HG02623 (cell line): ENCODE results near the gene MUCL3.
"Not testable (repeated sequence)": the region's sequence is repeated elsewhere in the genome, so short reads cannot be mapped to it uniquely, and the experiment has no call there.

Experiments used
- ATAC-seq: cut with Tn5 transposase; IDR thresholded peaks from one replicate; pipeline ENCODE4 v1.9.1; 2021; ENCODE audit warnings: moderate library complexity; ENCODE audit not compliant: unreplicated experiment

The MUCL3 gene

DNA sequence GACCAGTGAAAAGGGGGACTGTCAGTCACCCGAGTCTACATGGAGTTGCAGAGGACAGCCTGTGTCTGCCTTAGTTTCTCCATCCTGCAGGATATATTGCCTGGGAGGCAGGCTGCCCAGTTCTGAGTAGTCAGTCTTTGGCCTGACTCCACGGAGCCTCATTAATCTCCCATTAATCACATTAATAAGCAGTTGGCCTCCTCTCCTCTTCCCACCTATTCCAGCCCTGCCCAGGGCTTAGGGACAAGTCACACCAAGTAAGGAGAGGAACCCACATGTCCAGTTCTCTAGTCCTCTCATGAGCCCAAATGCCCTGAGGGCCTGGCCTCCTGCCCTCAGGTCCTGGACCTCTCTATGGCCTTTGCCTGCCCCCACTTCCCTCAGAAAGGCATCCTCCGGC is 1.3 kb upstream of the MUCL3 start:
- ATAC-seq, result no peak

DNA sequence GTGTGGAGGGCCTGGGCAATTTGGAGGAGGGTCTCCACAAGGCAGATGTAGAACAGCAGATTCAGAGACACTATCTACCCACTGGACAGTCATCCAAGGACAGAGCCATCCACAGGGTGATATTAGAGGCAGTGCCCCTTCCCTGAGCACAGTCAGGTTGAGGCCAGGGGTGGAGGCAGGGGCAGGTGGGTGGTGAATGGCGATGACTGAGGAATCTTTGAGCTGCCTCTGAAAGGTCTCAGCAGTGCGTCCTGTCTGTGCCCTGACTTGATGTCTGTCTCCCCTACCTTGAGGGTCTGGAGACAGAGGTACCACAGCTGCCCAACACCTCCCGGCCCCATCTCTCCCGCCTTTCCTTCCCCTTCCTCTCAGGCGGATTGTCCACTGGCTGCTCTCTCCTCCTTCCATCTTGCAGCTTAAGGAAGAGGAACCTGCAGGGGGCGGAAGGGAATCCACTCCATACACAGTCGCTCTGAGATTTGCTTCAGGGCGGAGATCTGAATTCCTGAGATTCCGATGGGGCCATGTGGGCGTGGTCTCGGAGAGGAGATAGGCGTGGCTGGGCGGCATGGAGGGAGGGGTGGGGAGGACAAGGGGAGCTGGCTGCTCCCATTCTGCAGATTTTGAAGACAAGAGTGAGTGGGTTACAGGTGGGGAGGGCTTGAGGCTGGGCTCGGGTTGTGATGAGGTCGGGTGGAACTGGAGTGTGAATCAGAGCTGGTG is 1.7 kb downstream of the MUCL3 start:
- no peak for ATAC-seq

DNA sequence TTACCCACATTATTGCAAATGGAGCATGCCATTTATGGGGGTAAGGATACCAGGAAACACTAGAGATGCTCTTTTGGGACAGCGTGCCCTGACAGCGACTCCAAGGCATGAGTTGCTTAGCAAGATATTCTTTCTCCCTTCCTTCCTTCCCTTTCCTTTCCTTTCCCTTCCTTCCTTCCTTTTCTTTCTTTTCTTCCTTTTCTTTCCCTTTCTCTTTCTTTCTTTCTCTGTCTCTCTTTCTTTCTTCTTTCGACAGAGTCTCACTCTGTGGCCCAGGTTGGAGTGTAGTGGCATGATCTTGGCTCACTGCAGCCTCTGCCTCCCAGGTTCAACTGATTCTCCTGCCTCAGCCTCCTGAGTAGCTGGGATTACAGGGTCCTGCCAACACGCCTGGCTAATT is 3.3 kb downstream of the MUCL3 start:
- no peak for ATAC-seq

DNA sequence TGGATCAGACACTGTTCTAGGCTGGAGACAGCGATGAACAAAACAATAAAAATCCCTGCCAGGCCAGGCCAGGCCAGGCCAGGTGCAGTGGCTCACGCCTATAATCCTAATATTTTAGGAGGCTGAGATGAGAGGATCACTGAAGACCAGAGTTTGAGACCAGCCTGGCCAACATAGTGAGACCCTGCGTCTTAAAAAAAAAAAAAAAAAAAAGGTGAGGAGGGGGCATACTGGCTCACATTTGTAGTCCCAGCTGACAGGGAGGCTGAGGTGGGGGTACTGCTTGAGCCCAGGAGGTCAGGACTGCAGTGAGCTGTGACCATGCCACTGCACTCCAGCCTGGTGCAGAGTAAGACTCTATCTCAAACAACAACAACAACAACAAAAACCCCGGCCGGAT is 4.5 kb downstream of the MUCL3 start:
- ATAC-seq, result no peak

DNA sequence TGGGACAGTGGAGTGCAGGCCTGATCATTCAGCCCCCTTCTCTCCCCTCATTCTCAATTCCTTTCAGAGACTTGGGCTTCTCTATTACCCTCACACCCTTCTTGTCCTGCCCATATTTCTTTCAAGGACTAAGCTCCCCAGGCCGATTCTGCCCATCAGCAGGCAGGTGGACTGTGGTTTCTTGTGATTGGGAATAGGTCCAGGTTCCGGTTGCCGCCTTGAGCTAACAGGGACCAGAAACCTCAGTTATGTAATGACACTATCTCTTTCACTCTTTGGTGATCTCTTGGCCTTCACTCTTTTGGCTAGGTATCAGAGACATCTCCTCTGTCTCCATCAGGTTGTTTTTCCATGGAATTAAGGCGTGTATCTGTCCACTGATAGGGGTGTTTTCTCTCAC is 6.5 kb downstream of the MUCL3 start:
- ATAC-seq, result no peak

DNA sequence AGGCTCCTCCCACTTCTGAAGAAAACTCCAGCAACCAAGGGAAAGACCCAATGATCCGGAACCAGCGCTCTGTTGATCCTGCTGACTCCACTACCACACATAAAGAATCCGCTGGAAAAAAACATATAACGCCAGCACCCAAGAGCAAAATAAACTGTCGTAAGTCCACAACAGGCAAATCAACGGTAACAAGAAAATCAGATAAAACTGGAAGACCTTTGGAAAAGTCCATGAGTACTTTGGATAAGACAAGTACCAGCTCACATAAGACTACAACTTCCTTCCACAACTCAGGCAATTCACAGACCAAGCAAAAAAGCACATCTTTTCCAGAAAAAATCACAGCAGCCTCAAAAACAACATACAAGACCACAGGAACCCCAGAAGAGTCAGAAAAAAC is 8.0 kb downstream of the MUCL3 start:
- ATAC-seq, result no peak

DNA sequence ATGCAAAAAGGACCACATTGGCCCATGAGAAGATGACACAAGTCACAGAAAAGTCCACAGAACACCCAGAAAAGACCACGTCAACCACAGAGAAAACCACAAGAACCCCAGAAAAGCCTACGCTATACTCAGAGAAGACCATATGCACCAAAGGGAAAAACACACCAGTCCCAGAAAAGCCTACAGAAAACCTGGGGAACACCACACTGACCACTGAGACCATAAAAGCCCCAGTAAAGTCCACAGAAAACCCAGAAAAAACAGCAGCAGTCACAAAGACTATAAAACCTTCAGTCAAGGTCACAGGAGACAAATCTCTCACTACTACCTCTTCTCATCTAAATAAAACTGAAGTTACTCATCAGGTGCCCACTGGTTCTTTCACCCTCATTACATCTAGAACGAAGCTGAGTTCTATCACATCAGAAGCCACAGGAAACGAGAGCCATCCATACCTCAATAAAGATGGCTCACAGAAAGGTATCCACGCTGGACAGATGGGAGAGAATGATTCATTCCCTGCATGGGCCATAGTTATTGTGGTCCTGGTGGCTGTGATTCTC is 11.2 kb downstream of the MUCL3 start:
- ATAC-seq, result no peak

DNA sequence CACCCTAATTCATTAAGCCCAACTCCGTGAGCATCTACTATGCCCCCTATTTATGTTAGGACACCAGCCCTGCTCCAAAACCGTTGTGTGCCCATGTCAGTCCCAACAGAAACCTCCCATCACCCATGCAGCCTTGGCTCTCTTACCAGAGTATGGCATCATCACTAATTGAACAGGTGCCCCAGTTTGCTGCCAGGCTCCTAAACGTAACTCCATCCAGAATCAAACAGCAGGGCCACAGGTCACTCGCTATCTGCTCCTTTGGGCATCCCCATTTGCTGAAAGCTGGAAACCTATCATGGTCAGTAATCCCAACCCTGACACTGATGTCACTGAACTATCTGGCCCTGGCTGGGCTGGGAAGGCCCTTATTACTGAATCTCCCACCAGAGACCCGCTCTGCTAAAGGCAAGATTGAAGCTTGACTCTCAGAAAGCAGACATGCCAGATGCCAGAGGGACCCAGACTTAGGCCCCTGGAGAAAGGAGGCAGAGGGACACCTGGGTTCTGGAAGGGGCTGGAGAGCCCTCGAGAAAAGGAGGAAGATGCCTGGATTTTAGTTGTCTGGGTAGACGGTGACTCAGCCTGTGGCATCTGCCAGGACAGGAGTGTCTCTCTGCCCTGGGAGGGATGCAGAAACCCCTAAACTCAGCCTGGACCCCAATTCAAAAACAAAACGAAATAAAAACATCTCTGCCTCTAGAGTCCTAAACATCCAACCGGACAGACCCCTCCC is 14.0 kb downstream of the MUCL3 start:
- ATAC-seq, result no peak

DNA sequence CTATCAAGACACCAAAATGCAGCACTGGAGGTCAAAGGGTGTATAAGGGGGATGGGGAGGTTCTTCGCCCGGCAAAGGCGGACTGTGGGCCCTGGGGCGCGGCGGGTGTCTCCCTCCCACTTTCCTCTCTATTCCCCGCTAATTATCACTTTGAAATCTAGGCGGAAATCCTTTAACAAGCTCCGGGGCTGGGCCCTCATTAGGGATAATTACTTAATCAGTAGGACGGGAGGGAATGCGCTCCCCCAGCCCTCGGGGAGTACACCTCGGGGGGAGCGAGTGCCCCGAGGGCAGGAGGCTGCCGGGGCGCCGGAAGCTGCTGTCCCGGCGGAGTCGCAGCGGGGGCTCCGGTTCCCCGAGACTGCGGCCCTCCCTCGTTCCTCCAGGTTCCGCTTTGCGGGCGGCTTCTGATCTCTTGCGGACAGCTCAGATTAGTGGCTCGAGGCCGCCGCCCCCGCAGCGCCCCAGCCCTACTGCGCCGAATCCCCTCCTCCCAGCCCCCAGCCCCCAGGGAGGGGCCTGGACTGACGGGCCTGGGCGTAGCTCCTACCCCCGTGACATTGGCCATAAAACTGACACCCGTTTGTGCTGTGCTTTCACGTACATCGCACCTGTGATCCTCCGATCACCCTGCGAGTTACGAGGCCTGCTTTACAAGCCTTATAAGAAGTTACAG is 14.7 kb downstream of the MUCL3 start:
- no peak for ATAC-seq

DNA sequence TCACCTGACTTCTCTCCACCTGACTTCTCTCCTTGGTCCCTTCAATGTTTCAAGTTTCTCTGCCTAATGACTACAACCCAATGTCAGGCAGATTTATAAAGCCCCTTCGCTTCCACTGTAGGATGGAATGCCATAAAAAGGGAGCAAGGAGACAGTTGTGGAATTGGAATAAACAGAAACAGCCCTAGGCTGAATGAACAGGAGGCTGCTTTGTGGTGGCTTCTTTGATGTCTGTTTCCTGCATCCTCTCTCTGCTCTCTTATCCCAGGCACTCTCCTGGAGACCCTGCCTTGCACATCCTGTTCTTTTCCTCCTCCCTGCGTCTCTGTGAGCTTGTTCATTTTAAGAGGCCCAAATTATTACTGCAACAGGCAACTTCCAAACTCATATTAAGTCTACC is 16.9 kb downstream of the MUCL3 start:
- ATAC-seq, result no peak

DNA sequence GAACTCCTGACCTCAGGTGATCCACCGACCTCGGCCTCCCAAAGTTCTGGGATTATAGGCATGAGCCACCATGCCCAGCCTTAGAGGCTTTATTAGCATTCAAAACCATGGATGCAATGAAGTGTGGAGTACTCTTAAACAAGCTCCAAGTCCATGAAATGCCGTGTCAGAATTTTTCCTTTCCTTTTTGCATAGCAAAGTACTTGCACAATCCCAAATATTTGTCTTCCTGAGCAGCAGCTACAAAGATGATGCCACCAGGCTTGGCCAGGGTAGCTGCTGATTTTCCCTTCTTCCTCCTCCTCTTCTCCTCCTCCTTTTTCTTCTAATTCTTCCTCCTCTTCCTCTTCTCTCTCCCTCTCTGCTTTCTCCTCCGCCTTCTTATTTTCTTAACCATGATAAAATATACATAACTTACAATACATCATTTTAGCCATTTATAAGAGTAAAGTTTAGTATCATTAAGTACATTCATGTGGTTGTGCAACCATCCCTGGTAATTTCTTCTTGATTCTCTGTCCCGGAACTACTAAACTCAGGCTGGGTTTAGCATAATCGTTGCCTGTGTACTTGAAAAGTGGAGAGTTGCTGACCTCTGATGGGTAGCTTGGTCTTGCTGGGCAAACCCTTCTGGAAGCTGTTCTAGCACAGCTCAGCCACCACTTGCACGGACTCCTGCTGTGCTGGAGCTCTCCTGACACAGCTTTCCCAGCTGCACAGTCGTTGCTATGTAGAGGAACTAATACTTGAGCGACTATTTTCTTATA is 20.3 kb downstream of the MUCL3 start:
- ATAC-seq, result no peak

DNA sequence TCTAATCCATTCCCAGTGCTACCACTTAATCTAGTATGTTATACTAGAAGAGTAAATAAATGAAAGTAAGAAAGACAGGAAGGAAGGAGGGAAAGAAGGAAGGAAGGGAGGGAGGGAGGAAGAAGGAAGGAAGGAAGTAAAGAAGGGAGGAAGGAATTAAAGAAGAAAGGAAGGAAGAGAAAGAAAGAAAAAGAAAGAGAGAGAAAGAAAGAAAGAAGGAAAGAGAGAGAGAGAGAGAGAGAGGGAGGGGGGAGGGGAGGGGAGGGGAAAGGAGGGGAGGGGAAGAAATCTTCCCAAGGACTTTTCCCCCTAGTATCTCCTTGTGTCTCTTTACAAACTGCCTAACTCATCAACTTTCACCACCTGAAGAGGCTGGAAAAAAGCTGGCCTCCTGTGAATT is 21.9 kb downstream of the MUCL3 start:
- ATAC-seq, result no peak

DNA sequence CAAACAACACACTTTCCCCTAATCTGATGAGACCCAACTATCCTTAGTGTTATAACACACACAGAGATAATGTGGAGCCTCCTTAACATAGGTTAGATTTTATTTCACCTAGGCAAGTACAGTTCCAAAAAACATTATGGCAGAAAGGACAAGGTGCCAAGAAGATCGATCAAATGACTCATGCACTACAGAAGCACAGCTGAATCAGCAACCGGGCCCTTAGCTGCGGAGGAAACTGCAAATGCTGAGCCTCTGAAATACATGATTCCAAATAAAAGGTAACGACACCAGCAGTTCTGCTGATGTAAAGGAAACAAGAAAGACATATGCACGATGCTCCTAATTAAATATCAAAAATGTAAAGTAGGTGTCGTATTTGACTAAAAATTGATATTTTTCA is 22.9 kb downstream of the MUCL3 start:
- ATAC-seq, result no peak

DNA sequence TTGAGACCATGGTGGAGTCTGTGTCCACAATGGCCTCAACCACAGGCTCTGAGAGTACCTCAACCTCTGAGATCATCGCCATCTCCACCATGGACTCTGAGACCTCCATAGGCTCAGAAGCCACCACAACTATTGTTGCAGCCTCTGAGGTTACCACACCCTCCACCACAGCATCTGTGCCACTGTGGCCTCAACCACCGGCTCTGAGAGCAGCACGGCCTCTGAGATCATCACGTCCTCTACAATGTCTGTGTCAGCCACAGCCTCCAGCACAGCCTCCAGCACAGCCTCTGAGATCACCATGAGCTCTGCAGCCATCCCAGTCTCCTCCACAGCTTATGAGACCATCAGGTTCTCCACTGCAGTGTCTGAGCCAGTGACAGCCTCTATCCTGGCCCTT is 23.3 kb downstream of the MUCL3 start:
- no peak for ATAC-seq

DNA sequence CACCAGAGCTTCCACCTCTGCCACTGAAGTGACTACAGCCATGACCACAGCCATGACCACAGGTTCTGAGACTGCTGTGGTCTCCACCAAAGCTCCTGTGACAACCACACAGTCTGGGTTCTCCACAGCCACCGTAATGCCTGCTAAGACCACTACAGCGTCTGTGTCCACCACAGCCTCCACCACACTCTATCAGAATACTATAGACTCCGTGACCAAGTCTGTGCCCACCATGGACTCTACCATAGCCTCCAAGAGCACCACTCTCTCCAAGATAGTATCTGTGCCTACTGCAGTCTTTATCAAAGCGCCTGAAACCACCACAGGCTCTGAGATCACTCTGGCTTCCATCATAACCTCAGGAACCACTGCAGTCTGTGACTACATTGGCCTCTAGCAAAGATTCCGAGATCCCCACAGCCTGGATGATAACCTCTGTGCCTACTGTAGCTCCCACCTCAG is 24.4 kb downstream of the MUCL3 start:
- no peak for ATAC-seq

DNA sequence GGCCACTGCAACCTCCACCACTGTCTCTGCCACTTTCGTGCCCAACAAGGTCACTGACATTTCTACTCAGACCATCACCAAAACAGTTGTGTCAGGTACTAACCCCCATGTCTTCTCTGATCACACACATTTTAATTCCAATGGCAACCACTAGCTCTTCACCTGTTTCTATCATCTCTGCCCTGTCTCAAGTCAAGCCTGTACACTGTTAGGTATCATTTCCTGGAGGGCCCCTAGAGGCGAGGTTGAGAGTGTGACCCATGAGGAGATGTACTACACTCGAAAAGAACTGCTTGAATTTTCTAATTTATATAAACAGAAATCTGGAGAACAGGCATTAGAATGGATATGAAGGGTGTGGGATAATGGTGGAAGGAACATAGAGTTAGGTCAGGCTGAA is 25.4 kb downstream of the MUCL3 start:
- ATAC-seq, result no peak

DNA sequence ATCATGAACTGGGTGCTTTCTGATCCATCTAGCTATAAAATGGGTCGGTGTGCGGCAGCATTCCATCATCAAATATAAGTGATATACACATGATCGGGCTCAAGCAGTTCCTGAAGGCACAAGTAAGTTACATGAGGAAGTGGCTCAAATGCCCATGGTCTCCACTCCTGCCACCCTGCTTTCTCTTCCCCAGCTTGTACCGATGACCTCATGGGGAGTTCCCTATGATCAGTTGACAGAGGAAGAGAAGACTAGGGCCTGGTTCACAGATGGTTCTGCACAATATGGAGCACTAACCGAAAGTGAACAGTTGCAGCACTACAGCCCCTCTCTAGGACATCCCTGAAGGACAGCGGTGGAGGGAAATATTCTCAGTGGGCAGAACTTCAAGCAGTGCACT is 28.4 kb downstream of the MUCL3 start:
- not testable (repeated sequence) for ATAC-seq

DNA sequence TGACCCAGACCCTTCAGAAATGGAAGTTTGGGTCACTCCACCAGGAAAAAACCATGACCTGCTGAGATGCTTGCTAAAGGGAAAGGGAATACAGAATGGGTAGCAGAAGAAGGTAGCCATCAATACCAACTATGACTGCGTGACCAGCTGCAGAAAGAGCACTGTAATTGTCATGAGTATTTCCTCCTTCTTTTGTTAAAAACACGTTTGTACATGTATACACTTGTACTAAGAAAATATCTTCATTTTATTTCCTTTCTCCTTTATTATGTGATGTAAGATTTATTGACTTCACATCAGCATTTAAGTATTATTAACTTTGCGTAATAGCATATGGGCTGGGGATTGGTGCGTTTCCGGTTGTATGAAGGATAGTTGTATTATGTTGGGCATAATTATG is 30.2 kb downstream of the MUCL3 start:
- no peak for ATAC-seq

DNA sequence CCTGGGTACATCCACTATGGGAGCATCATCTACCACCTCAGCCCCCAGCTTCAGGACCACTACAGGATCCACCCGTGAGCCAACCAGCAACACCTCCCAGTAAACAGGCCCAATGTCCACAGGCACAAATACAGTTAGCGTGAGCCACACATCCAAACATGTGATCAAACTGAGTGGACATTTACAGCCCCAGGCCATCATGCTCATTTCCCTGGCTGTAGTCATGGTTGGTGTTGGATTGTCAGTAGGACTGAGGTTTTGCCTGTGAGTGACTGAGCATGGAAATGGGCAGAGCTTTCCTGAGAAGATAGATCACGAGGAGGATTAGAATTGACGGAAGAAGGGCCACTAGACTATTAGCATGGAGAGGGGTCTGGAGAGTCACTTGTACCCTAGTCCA is 32.0 kb downstream of the MUCL3 start:
- no peak for ATAC-seq

DNA sequence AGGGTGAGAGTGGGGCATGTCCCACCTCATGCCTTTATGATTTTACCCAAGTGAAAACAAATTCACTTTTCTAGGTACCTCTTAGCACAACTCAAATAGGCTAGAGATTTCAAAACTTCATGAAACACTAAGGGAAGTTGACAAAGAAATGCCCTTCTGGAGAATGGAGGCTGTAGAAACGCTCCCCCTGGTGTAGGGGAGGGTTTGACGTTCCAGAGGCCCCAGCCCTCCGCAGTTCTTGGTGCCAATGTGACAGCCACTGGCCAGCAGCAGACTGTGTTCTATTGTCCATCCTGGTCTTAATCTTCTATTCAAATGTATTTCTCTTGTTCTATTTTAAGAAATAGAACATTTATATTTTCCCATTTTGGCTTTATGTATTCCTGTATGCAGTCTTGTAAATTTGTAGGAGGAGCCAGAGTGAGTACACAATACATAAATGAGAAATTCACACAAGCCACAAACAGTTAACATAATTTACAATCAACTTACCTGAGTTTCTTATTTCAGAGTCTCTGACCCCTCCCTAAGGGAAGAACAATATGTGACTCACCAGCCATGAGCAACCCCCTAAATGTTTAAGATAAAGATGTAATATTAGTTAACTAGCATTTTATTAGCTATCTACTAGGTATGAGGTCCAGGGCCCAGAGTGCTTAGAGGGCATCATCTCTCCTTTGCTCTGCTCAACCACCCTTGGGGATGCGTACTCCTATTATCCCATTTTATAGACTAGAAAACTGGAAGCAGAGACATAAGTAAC is 33.9 kb downstream of the MUCL3 start:
- no peak for ATAC-seq
